ENCODE data around the gene PDSS2. TPM values are rescaled to one million over a fixed set of nuclear protein-coding genes. Genes with fewer than 3 reads are reported as not detected.

PDSS2 gene, protein sequence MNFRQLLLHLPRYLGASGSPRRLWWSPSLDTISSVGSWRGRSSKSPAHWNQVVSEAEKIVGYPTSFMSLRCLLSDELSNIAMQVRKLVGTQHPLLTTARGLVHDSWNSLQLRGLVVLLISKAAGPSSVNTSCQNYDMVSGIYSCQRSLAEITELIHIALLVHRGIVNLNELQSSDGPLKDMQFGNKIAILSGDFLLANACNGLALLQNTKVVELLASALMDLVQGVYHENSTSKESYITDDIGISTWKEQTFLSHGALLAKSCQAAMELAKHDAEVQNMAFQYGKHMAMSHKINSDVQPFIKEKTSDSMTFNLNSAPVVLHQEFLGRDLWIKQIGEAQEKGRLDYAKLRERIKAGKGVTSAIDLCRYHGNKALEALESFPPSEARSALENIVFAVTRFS
- 9.5 and 10.5 TPM in 2 replicates for total RNA-seq

DNA sequence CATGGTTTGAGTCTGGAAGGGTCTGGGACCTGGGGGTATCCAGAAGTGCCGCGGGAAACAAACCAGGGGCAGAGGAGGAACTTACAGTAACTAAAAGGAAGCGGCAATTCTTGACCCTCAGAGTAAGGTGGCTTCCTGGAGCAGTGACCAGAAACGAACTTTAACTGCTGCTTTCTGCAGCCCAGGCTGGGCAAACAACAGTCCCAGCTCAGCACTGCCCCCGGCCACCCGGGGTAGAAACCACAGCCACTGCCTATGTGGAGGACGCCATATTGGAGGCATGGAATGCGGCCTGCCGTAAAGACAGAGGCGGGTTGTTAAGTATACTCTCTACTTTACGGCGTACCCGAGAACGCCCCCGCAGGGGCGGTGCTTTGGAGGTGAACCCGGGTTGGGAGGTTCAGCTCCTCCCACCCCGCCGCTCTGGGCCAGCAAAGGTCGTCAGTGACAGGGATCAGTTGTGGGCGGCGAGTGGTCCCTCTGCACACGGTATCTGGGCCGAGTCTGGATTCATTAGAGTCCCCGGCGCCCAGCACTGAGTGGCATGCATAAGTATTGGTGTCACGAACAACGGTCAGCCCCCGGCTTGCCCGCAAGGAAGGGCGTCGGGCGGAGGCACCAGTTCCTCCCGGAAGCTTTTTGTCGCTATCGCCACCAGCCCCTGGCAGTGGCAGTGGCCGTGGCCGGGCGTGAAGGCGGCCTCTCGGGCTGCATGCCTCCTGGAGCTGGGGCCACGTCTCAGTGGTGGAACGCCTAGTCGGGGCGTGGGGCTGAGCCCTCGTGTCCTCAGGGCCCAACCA, at the start of gene PDSS2:
PDSS2 (minus strand) TSS at position 282 of the 800 bp plus-strand sequence; CDS start at position 3, 279 bp downstream.

DNA sequence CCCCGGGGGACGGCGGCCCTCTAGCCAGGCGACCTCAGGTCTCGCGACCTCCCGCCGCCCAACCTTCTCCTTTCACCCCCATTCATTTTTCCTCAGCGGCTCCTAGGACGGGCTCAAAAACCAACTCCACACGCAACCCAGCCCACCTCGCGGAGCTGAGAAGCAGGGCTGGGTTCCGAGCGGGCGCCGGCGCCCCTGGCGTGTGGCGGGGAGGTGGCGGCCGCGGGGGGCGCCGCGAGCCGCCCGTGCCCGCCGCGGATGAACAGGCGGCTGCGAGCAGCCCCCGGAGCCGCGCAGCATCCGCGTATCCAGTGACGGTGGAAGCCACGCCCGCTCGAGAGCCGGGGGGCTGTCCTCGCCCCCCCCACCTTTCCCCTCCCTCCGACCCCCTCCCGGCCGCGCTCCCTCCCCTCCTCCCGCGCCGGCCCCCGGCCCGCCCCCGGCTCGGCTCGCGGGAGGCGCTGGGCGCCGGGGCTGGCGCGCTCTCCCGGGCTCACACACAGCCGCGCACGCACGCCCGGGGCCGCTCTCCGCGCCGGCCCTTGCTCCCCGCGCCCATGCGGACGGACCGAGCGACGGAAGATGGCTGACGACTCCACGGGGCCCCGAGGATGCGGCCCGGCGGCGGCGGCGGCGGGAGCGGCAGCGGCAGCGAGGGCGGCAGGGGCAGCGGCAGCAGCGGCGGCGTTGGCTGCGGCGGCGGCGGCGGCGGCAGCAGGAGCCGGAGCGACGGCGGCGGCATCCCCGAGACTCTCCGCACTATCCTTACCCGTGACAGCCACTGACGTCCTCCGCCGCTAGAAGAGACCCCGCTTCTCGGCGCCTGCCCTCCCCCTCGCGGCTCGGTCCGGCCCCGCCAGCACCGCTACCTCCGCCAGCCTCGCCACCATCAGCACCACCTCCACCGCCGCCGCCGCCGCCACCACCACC, 30.5 kb upstream of the PDSS2 start, which contains the start of gene SOBP:
SOBP (plus strand) TSS at position 482 of the 930 bp plus-strand sequence. CDS start 500 bp downstream, outside the sequence.

DNA sequence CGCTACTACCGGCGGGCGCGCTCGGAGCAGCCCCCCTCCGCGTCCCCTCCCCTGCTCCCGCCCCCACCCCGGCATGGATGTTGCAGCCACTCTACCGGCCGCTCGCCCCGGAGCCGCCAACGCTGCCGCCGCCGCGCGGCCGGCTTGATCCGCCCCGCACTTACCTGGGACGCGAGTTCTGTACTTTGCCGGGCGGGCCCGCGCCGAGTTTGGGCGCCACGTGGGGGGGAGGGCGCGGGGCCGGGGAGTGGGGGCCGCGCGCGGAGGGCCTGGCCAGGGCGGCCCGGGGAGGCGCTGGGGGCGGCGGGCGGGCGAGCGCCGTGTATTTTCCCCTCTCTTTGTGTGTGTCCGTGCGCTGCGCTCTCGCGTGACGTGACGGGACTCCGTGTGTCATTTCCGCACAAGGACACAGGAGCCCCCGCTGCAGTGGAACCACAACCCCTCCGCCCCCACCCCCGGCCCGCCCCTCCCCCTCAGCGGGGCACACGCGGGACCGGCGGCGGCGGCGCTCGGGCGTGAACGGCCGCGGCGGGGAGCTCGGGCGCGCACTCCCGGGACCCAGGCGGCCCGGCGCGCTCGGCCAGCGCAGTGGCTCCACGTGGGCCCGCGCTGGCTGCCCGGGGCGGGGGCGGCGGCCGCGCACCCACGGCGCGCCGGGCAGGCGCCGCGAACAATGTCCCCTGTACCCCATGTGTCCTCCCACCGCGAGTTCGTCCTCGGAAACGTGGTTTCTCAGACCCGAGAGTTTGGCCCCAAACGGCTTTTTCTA, 344.3 kb downstream of the PDSS2 start, which contains the start of gene BEND3:
BEND3 (minus strand) TSS at position 590 of the 769 bp plus-strand sequence. CDS start 16,230 bp downstream, outside the sequence.

Other genes starting within 250 kb of the PDSS2 start
- gene SOBP, start 30.6 kb upstream of the PDSS2 start, total RNA-seq = 3.8 and 5.8 TPM in 2 replicates